ENCODE data around the gene IGFBP6. TPM values are rescaled to one million over a fixed set of nuclear protein-coding genes. Genes with fewer than 3 reads are reported as not detected.

The IGFBP6 gene
- total RNA-seq, result 100 to 1,000 TPM in 1 of 8 experiments, 10 to 100 TPM in 1, 1 to 10 TPM in 4, under 1 TPM in 2; 0.41 to 480 (median 1.9) TPM

GRCh38 chr12:53097564-53098353, at the start of gene IGFBP6:
IGFBP6 (plus strand) TSS chr12:53097667; CDS start chr12:53097718, 51 bp downstream.
- 0 to 20% methylated on average over 1 to 2 of the region's 51 CpGs; no CpG with 5 or more reads in 8 of the 10 experiments for WGBS, 10 experiments
- peaks cover 2 to 16% of the 10 kb centered on the region in 2 donors for H3K4me1 ChIP-seq (replicated peaks in 1 of 2)
- peak; percentile 10 to 84 (median 78) for ATAC-seq (replicated peaks in 6 of 8)
- in situ Hi-C loops (cut with MboI; ENCODE audit: low pct_unique_long_range_greater_than_20kb in 2 of 9, low sequenced_read_pairs in 9 of 9, unreplicated experiment in 9 of 9), result no loop called here
- H3K4me3 ChIP-seq, result peak within 1 kb of the TSS; percentile 24 to 37 (median 30)
- H3K27ac ChIP-seq, result no peak within 1 kb of the TSS

GRCh38 chr12:53048033-53048779, 49.3 kb upstream of the IGFBP6 start:
- in situ Hi-C loops (cut with MboI; ENCODE audit: low pct_unique_long_range_greater_than_20kb in 2 of 9, low sequenced_read_pairs in 9 of 9, unreplicated experiment in 9 of 9), result no loop called here
- Histone ChIP-seq H3K4me3 (peak overlapping the region in 4 of 5 donors; percentile 40 to 49 (median 42)), H3K4me1 (replicated peaks in 1 of 2) (peaks cover 49 to 62% of the 10 kb centered on the region in 2 donors), H3K27ac (peak overlapping the region in 1 of 2 donors; percentile 85)
- peak in 4 of 8 experiments; percentile 0 to 17 (median 5) for ATAC-seq (replicated peaks in 6 of 8)
- WGBS, 10 experiments, result 6 to 17% methylated on average over 2 to 3 of the region's 10 CpGs; no CpG with 5 or more reads in 8 of the 10 experiments

GRCh38 chr12:53048780-53049401, 48.6 kb upstream of the IGFBP6 start:
- WGBS, 10 experiments, result 0 to 44% (median 0%) methylated on average over 1 to 4 of the region's 6 CpGs; no CpG with 5 or more reads in 5 of the 10 experiments
- peak in 5 of 8 experiments; percentile 1 to 19 (median 3) for ATAC-seq (replicated peaks in 6 of 8)
- H3K4me3 ChIP-seq, result no peak overlapping the region
- in situ Hi-C loops (cut with MboI; ENCODE audit: low pct_unique_long_range_greater_than_20kb in 2 of 9, low sequenced_read_pairs in 9 of 9, unreplicated experiment in 9 of 9), result no loop called here
- peaks cover 54 to 67% of the 10 kb centered on the region in 2 donors for H3K4me1 ChIP-seq (replicated peaks in 1 of 2)
- H3K27ac ChIP-seq, result peak overlapping the region in 1 of 2 donors; percentile 85

DNA sequence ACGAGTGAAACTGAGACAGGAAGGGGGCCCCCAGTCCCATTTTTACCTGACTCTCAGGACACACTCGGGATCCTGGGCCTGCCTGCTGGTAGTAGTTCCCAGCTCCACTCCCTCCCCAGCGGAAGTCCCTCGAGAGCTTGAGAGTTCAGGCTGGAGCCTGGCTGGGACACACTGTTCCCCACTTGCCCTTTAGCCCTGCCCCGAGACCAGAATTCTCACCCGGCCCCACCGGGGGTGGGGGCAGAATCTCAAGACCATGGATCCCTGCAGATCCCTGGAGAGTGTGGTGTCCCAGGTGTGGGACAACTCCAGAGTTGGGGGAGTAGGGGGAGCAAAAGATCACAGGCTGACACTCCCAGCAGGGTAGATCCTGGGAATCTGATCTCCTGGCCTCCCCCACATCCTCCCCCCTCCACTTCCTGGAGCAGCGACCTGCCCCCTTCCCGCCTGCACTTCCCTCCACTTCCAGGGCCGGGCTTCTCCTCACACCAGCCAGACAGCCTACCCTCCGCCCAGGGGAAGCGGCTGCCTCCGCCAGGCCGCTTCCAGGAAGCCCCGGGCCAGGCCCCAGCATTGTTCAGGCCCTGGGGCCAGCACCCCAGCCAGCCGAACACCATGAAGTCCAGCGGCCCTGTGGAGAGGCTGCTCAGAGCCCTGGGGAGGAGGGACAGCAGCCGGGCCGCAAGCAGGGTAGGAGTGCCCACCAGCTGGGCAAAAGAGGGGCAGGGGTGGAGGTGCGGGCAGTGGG, 47.7 kb upstream of the IGFBP6 start, which contains the start of gene TNS2:
Gene TNS2 (plus strand): TSS at position 495 of the 748 bp plus-strand sequence. CDS start 121 bp downstream, at position 616.
- Histone ChIP-seq H3K27ac (peak within 1 kb of the TSS; percentile 52 to 85), H3K4me1 (replicated peaks in 1 of 2) (peaks cover 57 to 70% of the 10 kb centered on the region in 2 donors), H3K4me3 (no peak within 1 kb of the TSS)
- in situ Hi-C loops (cut with MboI; ENCODE audit: low pct_unique_long_range_greater_than_20kb in 2 of 9, low sequenced_read_pairs in 9 of 9, unreplicated experiment in 9 of 9), result no loop called here
- peak in 3 of 8 experiments; percentile 2 to 10 (median 6) for ATAC-seq (replicated peaks in 6 of 8)
- WGBS, 10 experiments, result 28 to 60% (median 46%) methylated on average over 1 to 4 of the region's 20 CpGs; no CpG with 5 or more reads in 7 of the 10 experiments

DNA sequence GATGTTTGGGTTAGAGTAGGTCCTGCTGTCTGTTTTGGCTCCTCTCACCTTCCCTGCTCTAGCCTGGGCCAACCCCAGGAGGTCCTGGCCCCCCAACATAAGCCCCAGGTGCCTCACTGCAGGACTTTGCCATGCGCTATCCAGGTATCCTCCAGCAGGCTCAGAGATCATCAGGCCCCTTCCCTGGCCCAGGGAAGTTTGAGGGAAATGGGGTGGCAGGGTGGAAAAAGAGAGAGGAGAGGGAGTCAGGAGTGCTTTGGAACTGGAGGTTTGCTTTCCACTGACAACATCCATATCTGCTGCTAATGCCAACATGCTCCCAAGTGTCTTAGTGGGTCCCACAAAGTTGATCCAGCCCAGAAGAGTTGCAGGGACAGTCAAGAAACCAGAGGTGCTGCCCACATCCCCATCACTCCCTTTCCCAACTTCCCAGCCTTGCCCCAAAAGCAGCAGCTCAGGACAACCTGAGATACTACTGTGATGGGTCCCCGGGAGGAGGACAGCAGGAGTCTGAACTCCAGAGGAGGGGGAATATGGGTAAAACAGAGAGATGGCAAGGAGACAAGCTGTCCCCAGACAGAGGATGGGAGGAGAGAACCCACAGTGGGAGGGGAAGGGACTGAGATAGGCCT, 46.9 kb upstream of the IGFBP6 start:
- no peak for ATAC-seq (replicated peaks in 6 of 8)
- Histone ChIP-seq H3K27ac (peak overlapping the region; percentile 52 to 84), H3K4me1 (replicated peaks in 1 of 2) (peaks cover 57 to 71% of the 10 kb centered on the region in 2 donors), H3K4me3 (no peak overlapping the region)
- in situ Hi-C loops (cut with MboI; ENCODE audit: low pct_unique_long_range_greater_than_20kb in 2 of 9, low sequenced_read_pairs in 9 of 9, unreplicated experiment in 9 of 9), result no loop called here
- 0 to 100% (median 67%) methylated on average over 1 to 2 of the region's 2 CpGs; no CpG with 5 or more reads in 5 of the 10 experiments for WGBS, 10 experiments

- in situ Hi-C loops (cut with MboI; ENCODE audit: low pct_unique_long_range_greater_than_20kb in 2 of 9, low sequenced_read_pairs in 9 of 9, unreplicated experiment in 9 of 9), result no loop called here
Measured at GRCh38 chr12:53051058-53051880, 46.2 kb upstream of the IGFBP6 start.

DNA sequence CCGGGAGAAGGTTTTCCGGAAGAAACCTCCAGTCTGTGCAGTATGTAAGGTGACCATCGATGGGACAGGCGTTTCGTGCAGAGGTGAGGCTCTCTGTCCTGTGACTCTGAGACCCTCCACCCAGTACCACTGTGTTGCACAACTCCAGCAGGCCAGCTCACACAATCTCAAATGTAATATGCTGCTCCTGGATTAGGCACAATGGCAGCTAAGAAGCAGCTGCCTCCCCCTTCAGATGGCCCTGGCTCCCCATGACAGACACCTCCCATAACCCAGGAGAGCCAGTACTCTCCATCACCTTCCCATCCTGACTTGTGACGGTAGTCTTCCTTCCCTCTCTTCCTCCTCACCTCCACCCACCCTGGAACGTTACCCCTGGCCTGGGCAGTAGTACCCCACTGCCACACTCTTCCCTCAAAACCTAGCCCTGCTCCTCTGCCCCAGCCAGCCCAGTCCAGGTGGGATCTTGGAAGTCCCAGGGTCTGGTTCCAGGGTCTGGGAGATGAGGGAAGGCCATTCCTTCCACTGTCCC, 45.5 kb upstream of the IGFBP6 start:
- no peak for ATAC-seq (replicated peaks in 6 of 8)
- Histone ChIP-seq H3K4me3 (no peak overlapping the region), H3K27ac (peak overlapping the region in 1 of 2 donors; percentile 84), H3K4me1 (replicated peaks in 1 of 2) (peaks cover 51 to 63% of the 10 kb centered on the region in 2 donors)
- 0 to 83% methylated on average over 2 to 4 of the region's 7 CpGs; no CpG with 5 or more reads in 8 of the 10 experiments for WGBS, 10 experiments
- in situ Hi-C loops (cut with MboI; ENCODE audit: low pct_unique_long_range_greater_than_20kb in 2 of 9, low sequenced_read_pairs in 9 of 9, unreplicated experiment in 9 of 9), result no loop called here

More at GRCh38 chr12:53051058-53051880, 46.2 kb upstream of the IGFBP6 start:
- H3K4me3 ChIP-seq, result no peak overlapping the region
- 0 to 42% (median 9%) methylated on average over 1 to 8 of the region's 11 CpGs; no CpG with 5 or more reads in 6 of the 10 experiments for WGBS, 10 experiments
- peak overlapping the region; percentile 52 to 84 for H3K27ac ChIP-seq
- ATAC-seq (replicated peaks in 6 of 8), result peak in 7 of 8 experiments; percentile 2 to 55 (median 33)
- H3K4me1 ChIP-seq (replicated peaks in 1 of 2), result peaks cover 51 to 66% of the 10 kb centered on the region in 2 donors

- ATAC-seq (replicated peaks in 6 of 8), result peak in 3 of 8 experiments; percentile 2 to 8 (median 4)
- in situ Hi-C loops (cut with MboI; ENCODE audit: low pct_unique_long_range_greater_than_20kb in 2 of 9, low sequenced_read_pairs in 9 of 9, unreplicated experiment in 9 of 9), result no loop called here
- no peak overlapping the region for H3K4me3 ChIP-seq
Measured at GRCh38 chr12:53052419-53053217, 44.8 kb upstream of the IGFBP6 start.

DNA sequence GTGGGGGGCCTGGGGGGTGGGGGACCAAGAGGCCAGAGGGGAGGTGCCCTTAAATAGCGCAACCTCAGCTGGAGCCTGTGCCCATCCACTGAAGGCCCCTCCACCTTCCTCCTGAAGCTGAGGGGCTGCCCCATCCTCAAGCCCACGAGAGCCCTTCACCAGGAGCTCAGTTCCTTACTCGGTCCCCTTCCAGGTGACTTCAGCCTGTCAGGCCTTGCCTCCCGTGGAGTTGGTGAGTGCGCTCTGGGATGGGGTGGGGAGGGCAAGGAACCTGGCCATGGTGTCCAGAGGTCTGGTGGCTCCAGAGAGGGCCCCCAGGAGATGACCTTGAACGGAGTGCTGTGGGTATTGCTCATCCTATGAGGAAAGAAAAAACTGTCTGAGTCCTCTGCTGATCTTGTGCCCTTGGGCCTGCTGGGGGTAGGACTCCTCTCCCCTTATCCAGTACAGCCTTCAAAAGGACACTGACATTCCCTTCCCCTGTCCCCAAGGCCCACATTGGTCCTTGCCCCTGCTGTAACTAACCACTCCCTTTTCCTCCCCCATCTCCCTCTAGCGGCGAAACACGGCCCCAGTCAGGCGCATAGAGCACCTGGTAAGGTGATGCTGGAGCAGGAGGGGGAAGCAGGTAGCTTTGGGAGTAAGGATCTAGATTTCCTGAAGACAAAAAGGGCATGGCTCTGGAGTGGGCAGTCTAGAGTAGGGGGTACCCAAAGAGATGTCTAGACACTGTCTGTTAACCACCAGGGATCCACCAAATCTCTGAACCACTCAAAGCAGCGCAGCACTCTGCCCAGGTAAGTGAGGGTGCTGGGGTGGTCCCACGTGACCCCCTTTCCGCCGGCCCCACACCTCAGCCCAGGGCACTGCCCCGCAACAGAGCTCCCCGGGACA, 44.0 kb upstream of the IGFBP6 start:
- 0 to 13% (median 4%) methylated on average over 1 to 4 of the region's 16 CpGs; no CpG with 5 or more reads in 7 of the 10 experiments for WGBS, 10 experiments
- ATAC-seq (replicated peaks in 6 of 8), result peak in 3 of 8 experiments; percentile 0 to 2 (median 1)
- Histone ChIP-seq H3K4me1 (replicated peaks in 1 of 2) (peaks cover 43 to 53% of the 10 kb centered on the region in 2 donors), H3K27ac (no peak overlapping the region), H3K4me3 (peak overlapping the region; percentile 63 to 94 (median 80))
- in situ Hi-C loops (cut with MboI; ENCODE audit: low pct_unique_long_range_greater_than_20kb in 2 of 9, low sequenced_read_pairs in 9 of 9, unreplicated experiment in 9 of 9), result no loop called here

More at GRCh38 chr12:53052419-53053217, 44.8 kb upstream of the IGFBP6 start:
- WGBS, 10 experiments, result 100% methylated on average over 1 of the region's 11 CpGs; no CpG with 5 or more reads in 9 of the 10 experiments
- Histone ChIP-seq H3K27ac (peak overlapping the region in 1 of 2 donors; percentile 84), H3K4me1 (replicated peaks in 1 of 2) (peaks cover 50 to 62% of the 10 kb centered on the region in 2 donors)

Data from motor neuron (in vitro differentiated cells).